ENCODE data around the gene UBE3D. TPM values are rescaled to one million over a fixed set of nuclear protein-coding genes. Genes with fewer than 3 reads are reported as not detected.
"Not testable (repeated sequence)": the region's sequence is repeated elsewhere in the genome, so short reads cannot be mapped to it uniquely, and the experiment has no call there.

Gene UBE3D
- total and polyA plus RNA-seq, 7 donors: 1.6 to 10.7 (median 8.0) TPM

DNA sequence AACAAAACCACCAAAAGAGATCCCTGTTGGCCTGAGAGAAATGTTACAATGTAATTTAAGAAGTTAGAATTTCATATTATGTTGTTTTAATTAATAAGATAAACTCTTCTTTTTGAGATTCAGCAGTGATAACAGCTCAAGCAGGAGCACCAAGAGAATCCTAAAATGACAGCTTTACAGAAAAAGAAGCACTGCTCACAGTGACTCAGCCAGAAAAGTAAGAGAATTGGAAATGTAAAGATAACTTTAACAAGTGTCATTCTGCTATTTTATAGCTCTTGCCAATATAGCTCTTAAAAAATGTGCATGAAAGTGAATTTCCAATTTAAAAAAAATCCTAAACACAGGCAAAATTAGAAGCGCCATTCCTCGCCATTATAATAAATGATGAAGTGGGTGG lies 111.3 kb downstream of the UBE3D start:
- intact Hi-C loops (cut with DNase I): no loop called here
- 93 to 96% methylated on average over 2 of the region's 2 CpGs for WGBS, 2 donors
- peaks cover 0 to 19% (median 3%) of the 10 kb centered on the region in 4 donors for H3K4me1 ChIP-seq
- H3K27ac ChIP-seq: no peak overlapping the region
- DNase-seq: no peak
- H3K9me3 ChIP-seq: no peaks in the 10 kb centered on the region
- no peaks in the 10 kb centered on the region for H3K27me3 ChIP-seq
- H3K4me3 ChIP-seq: no peak overlapping the region
- TF ChIP-seq POLR2AphosphoS5 (IDR thresholded peaks at IDR 0.05): no peak
- TF ChIP-seq POLR2A (IDR thresholded peaks at IDR 0.05): no peak
- TF ChIP-seq EP300 (IDR thresholded peaks at IDR 0.05): no peak
- TF ChIP-seq, protein P1, sequence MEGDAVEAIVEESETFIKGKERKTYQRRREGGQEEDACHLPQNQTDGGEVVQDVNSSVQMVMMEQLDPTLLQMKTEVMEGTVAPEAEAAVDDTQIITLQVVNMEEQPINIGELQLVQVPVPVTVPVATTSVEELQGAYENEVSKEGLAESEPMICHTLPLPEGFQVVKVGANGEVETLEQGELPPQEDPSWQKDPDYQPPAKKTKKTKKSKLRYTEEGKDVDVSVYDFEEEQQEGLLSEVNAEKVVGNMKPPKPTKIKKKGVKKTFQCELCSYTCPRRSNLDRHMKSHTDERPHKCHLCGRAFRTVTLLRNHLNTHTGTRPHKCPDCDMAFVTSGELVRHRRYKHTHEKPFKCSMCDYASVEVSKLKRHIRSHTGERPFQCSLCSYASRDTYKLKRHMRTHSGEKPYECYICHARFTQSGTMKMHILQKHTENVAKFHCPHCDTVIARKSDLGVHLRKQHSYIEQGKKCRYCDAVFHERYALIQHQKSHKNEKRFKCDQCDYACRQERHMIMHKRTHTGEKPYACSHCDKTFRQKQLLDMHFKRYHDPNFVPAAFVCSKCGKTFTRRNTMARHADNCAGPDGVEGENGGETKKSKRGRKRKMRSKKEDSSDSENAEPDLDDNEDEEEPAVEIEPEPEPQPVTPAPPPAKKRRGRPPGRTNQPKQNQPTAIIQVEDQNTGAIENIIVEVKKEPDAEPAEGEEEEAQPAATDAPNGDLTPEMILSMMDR (IDR thresholded peaks at IDR 0.05): no peak
- H3K36me3 ChIP-seq: no peaks in the 10 kb centered on the region

DNA sequence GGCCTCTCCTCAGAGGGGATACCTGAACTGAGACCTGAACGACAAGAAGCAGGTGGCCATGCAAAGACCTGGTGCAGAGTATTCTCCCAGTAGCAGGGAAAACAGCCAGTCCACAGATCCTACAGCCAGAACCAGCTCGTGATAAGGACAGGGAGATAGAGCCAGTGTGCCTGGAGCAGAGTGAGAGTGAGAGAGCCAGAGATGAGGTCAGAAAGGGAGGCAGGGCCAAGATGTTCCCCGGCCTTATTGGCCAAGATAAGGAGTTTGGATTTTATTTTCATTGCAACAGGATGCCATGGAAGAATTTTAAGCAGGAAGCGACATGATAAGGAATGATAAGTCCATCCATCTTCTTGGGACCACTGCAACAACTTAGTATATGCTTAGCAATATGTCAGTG lies 111.8 kb downstream of the UBE3D start:
- intact Hi-C loops (cut with DNase I): no loop called here
- no peak for DNase-seq
- WGBS, 2 donors: 84 to 92% methylated on average over 4 of the region's 4 CpGs

DNA sequence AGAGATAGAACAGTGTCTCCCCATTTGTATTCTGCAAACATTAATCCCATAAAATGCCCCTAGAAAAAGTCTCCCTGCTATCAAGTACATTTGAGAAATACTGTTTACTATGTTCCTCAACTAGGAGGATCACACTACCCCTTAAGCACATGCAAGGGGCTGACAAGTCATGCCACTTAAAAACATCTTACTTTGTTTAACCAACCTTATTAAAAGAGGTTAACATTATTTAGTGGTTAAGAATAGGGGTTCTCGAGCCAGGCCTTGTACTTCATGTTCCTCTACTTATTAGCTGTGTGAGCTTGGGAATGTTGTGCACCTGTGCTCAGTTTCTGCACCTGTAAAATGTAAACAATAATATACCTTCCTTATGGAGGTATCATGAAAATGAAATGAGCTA lies 113.7 kb downstream of the UBE3D start:
- Histone ChIP-seq H3K4me1 (peaks cover 0 to under 1% (median 0%) of the 10 kb centered on the region in 4 donors), H3K27me3 (no peaks in the 10 kb centered on the region), H3K36me3 (no peaks in the 10 kb centered on the region), H3K27ac (no peak overlapping the region), H3K4me3 (no peak overlapping the region), H3K9me3 (no peaks in the 10 kb centered on the region)
- intact Hi-C loops (cut with DNase I): no loop called here
- DNase-seq: no peak
- WGBS, 2 donors: 87 to 92% methylated on average over 1 of the region's 1 CpG
- TF ChIP-seq POLR2A (IDR thresholded peaks at IDR 0.05) (no peak), POLR2AphosphoS5 (IDR thresholded peaks at IDR 0.05) (no peak)
- TF ChIP-seq, protein P1 (IDR thresholded peaks at IDR 0.05): no peak

More for the DNA sequence above, 111.8 kb downstream of the UBE3D start:
- peaks cover 0 to 19% (median 3%) of the 10 kb centered on the region in 4 donors for H3K4me1 ChIP-seq
- H3K9me3 ChIP-seq: no peaks in the 10 kb centered on the region
- H3K27ac ChIP-seq: no peak overlapping the region
- H3K36me3 ChIP-seq: no peaks in the 10 kb centered on the region
- no peak overlapping the region for H3K4me3 ChIP-seq
- TF ChIP-seq, protein P1 (IDR thresholded peaks at IDR 0.05): no peak
- no peak for TF ChIP-seq EP300 (IDR thresholded peaks at IDR 0.05)
- no peak for TF ChIP-seq POLR2AphosphoS5 (IDR thresholded peaks at IDR 0.05)
- no peak for TF ChIP-seq POLR2A (IDR thresholded peaks at IDR 0.05)
- H3K27me3 ChIP-seq: no peaks in the 10 kb centered on the region

DNA sequence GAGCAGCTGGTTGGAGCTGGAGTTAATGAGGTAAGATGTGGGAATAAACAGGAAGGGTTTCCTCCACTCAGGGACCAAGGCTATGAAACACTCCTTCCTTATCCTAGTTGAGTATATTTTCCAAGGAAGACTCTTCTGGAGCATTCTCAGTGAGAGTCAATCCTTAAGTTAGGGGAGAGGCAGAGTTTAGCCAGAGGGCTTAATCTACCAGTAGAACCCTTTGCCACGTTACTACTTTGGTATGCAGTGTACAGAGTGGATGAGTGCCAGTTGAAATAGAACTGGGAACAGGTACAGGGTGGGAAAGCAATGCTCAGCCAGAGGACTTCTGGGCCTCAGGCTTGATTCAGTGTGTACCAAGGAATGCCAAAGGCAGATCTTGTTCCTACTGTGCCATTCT lies 114.3 kb downstream of the UBE3D start:
- TF ChIP-seq POLR2AphosphoS5 (IDR thresholded peaks at IDR 0.05): no peak
- H3K27me3 ChIP-seq: no peaks in the 10 kb centered on the region
- H3K4me1 ChIP-seq: no peaks in the 10 kb centered on the region
- no peak for DNase-seq
- no peaks in the 10 kb centered on the region for H3K9me3 ChIP-seq
- H3K4me3 ChIP-seq: no peak overlapping the region
- intact Hi-C loops (cut with DNase I): no loop called here
- H3K36me3 ChIP-seq: no peaks in the 10 kb centered on the region
- no peak overlapping the region for H3K27ac ChIP-seq
- 87 to 88% methylated on average over 1 of the region's 1 CpG for WGBS, 2 donors

GRCh38 chr6:82930915-82931314 lies 134.7 kb downstream of the UBE3D start:
- H3K4me3 ChIP-seq; DNase-seq; H3K27me3 ChIP-seq; H3K36me3 ChIP-seq; H3K9me3 ChIP-seq; H3K4me1 ChIP-seq; H3K27ac ChIP-seq; intact Hi-C loops (cut with DNase I): not testable (repeated sequence)
- 97% methylated on average over 3 of the region's 3 CpGs for WGBS, 2 donors

GRCh38 chr6:82924799-82925535 lies 140.7 kb downstream of the UBE3D start:
- H3K27me3 ChIP-seq: no peaks in the 10 kb centered on the region
- TF ChIP-seq, protein P1 (IDR thresholded peaks at IDR 0.05): no peak
- no peak for TF ChIP-seq EP300 (IDR thresholded peaks at IDR 0.05)
- H3K4me1 ChIP-seq: no peaks in the 10 kb centered on the region
- H3K27ac ChIP-seq: no peak overlapping the region
- no peaks in the 10 kb centered on the region for H3K9me3 ChIP-seq
- intact Hi-C loops (cut with DNase I): no loop called here
- no peak overlapping the region for H3K4me3 ChIP-seq
- no peak for DNase-seq
- H3K36me3 ChIP-seq: no peaks in the 10 kb centered on the region
- WGBS, 2 donors: 85 to 92% methylated on average over 3 of the region's 3 CpGs

Data from sigmoid colon (tissue), 7 donors.